Gastrocnemius medialis (tissue), 4 donors: ENCODE data around the gene TMEM86B. TPM values are rescaled to one million over a fixed set of nuclear protein-coding genes. Genes with fewer than 3 reads are reported as not detected.

Experiments used
- ATAC-seq, 2 donors: fragments of 150-250 bp; one replicate each; pipeline ENCODE4 v1.9.1; 2016
- DNase-seq, 2 donors: peaks; one replicate each; pipeline ENCODE4 v3.0.0-alpha.2; 2019
- H3K27ac ChIP-seq, 4 donors: fragments of 200-600 bp; sonication (generic); 1 replicate in 1 of 4; 2 replicates in 3 of 4; pipeline ENCODE4 v1.5.1; 2016 to 2018; ENCODE audit warnings: mild to moderate bottlenecking in 2 of 4, moderate library complexity in 1 of 4
- H3K27me3 ChIP-seq, 3 donors: fragments of 200-600 bp; sonication (generic) in 2 of 3; 1 replicate in 1 of 3; 2 replicates in 2 of 3; pipeline versions ENCODE4 v1.5.1 to v1.6.0; 2016 to 2019; ENCODE audit warnings: mild to moderate bottlenecking in 1 of 3, moderate library complexity in 1 of 3
- H3K36me3 ChIP-seq, 2 donors: fragments of 200-600 bp; sonication (generic) in 1 of 2; one replicate each; pipeline ENCODE4 v1.5.1; 2017 to 2018
- H3K4me1 ChIP-seq, 2 donors: fragments of 200-600 bp; sonication (generic) in 1 of 2; one replicate each; pipeline ENCODE4 v1.5.1; 2016 to 2017; ENCODE audit warnings: mild to moderate bottlenecking in 2 of 2
- H3K4me3 ChIP-seq, 4 donors: fragments of 200-600 bp; sonication (generic) in 3 of 4; 1 replicate in 1 of 4; 2 replicates in 3 of 4; pipeline ENCODE4 v1.5.1; 2016 to 2019; ENCODE audit warnings: mild to moderate bottlenecking in 2 of 4
- H3K9me3 ChIP-seq, 3 donors: fragments of 200-600 bp; sonication (generic) in 2 of 3; 1 replicate in 1 of 3; 2 replicates in 2 of 3; pipeline ENCODE4 v1.5.1; 2016 to 2019
- CTCF ChIP-seq, 5 experiments: fragments of 450-650 bp in 3 of 5; fragments of 200-600 bp in 2 of 5; sonication (generic) in 2 of 5; IDR thresholded peaks in 4 of 5; conservative IDR thresholded peaks in 1 of 5; 1 replicate in 4 of 5; 2 replicates in 1 of 5; pipeline ENCODE4 v1.5.1; 2016 to 2019; ENCODE audit warnings: antibody characterized with exemption in 5 of 5, mild to moderate bottlenecking in 3 of 5, moderate library complexity in 3 of 5
- POLR2A ChIP-seq, 2 donors: fragments of 450-650 bp; IDR thresholded peaks; one replicate each; pipeline ENCODE4 v1.6.1; 2017; ENCODE audit warnings: antibody characterized with exemption in 2 of 2, mild to moderate bottlenecking in 2 of 2, moderate library complexity in 2 of 2
- in situ Hi-C, 4 donors: fragments of 200-750 bp; cut with MboI; loops; one replicate each; pipeline versions ENCODE4 v1.15.0 to v1.8.0; 2017; ENCODE audit warnings: low sequenced_read_pairs in 4 of 4
- intact Hi-C: fragments of 100-400 bp; cut with DNase I; formaldehyde crosslinking; loops from one replicate; pipeline ENCODE4 v1.15.1; 2023; ENCODE audit warnings: low total_unique reads
- total RNA-seq, 4 donors: library from RNA; depleted of rRNA; stranded (reverse); fragments of >200 nt; gene quantifications; one replicate each; pipeline versions ENCODE4 v1.1.0 to v1.2.3, GENCODE V29; 2016

Gene TMEM86B
- total RNA-seq, 4 donors from 2014 or later, result 0.87 to 5.0 (median 1.7) TPM

DNA sequence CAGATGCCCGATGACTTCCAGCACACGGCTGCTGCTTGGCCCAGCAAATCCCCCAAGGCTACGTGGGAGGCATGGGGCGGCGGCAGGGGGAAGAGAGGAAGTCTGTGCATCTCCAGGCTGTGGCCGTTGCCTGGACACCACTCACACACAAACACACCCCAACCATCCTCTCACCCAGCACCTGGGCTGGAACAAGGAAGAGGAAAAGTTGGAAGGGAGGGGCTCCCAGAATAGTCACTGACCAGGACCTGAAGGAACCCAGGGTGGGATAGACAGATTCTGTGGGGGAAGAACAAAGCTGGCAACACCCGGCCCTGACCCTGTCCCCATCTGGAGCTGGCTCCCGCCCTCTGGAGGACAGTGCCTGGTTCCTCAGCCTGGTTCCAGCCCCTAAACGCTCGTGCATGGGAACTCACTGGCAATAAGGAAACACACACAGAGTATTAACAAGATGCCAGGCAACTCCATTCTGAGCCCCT, 19.1 kb upstream of the TMEM86B start:
- no peak for ATAC-seq
- no peak for TF ChIP-seq CTCF (IDR thresholded peaks at IDR 0.05 in 4 of 5, conservative IDR thresholded peaks at IDR 0.05 in 1 of 5)
- no peak for TF ChIP-seq POLR2A (IDR thresholded peaks at IDR 0.05)
- peaks cover 0 to 5% of the 10 kb centered on the region in 2 donors for H3K4me1 ChIP-seq
- H3K27ac ChIP-seq, result no peak overlapping the region
- no peaks in the 10 kb centered on the region for H3K27me3 ChIP-seq
- H3K9me3 ChIP-seq, result no peaks in the 10 kb centered on the region
- peaks cover 0 to 41% of the 10 kb centered on the region in 2 donors for H3K36me3 ChIP-seq
- no peak for DNase-seq
- in situ Hi-C loops, result no loop called here
- no peak overlapping the region for H3K4me3 ChIP-seq
- intact Hi-C loops, result no loop called here

DNA sequence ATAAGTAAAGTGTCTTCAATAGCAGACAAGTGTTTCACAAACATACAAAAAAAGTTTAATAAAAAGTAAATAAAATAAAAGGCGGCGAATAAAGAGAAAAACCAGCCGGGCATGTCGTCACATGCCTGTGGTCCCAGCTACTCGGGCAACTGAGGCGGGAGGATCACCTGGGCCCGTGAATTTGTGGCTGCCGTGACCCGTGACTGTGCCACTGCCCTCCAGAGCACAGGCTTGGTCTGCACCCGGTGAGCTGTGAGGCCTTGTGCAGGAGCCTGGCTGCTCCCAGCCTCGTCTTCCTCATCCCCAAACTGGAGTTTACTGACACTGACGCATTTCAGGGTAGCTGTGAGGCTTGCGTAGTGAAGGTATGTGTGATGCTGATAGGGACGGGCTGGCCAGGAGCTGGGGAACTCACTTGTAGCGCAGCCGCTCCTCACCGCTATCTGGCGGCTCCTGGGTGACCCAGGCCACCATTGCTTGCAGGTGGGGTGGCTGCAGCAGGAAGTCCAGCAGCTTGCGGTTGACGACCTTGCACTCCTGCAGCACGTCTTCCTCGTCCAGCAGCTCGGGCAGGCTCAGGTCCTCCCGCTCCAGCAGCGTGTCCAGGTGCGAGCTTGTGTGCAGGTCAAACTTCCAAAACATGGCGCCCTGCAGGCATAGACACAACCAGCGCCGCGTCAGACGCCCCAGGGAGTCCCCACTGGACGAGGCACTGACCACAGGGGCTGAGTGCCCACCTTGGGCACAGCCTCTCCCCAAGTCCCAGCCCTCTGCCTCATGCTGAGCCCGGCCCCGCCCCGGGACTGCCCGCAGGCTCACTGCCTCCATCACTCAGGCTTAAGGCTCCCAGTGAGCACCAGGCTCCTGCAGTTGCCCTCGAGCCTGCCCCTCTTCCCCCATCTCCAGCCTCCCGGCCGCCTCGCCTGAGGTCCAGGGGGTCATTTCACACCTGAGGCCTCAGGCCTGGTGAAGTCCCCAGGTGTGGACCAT, 18.2 kb upstream of the TMEM86B start:
- no peak for DNase-seq
- H3K9me3 ChIP-seq, result no peaks in the 10 kb centered on the region
- H3K36me3 ChIP-seq, result peaks cover 3 to 50% of the 10 kb centered on the region in 2 donors
- in situ Hi-C loops, result no loop called here
- intact Hi-C loops, result no loop called here
- H3K27me3 ChIP-seq, result no peaks in the 10 kb centered on the region
- ATAC-seq, result no peak
- peaks cover 0 to 2% of the 10 kb centered on the region in 2 donors for H3K4me1 ChIP-seq
- no peak overlapping the region for H3K27ac ChIP-seq
- TF ChIP-seq POLR2A (IDR thresholded peaks at IDR 0.05) (no peak), CTCF (IDR thresholded peaks at IDR 0.05 in 4 of 5, conservative IDR thresholded peaks at IDR 0.05 in 1 of 5) (no peak)
- no peak overlapping the region for H3K4me3 ChIP-seq

- Histone ChIP-seq H3K27me3 (no peaks in the 10 kb centered on the region), H3K4me1 (no peaks in the 10 kb centered on the region), H3K9me3 (no peaks in the 10 kb centered on the region), H3K4me3 (no peak overlapping the region), H3K27ac (no peak overlapping the region), H3K36me3 (peaks cover 3 to 64% of the 10 kb centered on the region in 2 donors)
- ATAC-seq, result no peak
- no peak for TF ChIP-seq POLR2A (IDR thresholded peaks at IDR 0.05)
- TF ChIP-seq CTCF (IDR thresholded peaks at IDR 0.05 in 4 of 5, conservative IDR thresholded peaks at IDR 0.05 in 1 of 5), result no peak
- in situ Hi-C loops (no loop called here), intact Hi-C loops (no loop called here)
- DNase-seq, result no peak
These were observed 16.8 kb upstream of the TMEM86B start for GRCh38 chr19:55245236-55245904.

- Histone ChIP-seq H3K4me3 (no peak overlapping the region), H3K36me3 (peaks cover 3 to 76% of the 10 kb centered on the region in 2 donors), H3K27me3 (no peaks in the 10 kb centered on the region), H3K27ac (no peak overlapping the region), H3K9me3 (no peaks in the 10 kb centered on the region), H3K4me1 (no peaks in the 10 kb centered on the region)
- intact Hi-C loops (no loop called here), in situ Hi-C loops (no loop called here)
- DNase-seq (no peak), ATAC-seq (no peak)
- TF ChIP-seq CTCF (IDR thresholded peaks at IDR 0.05 in 4 of 5, conservative IDR thresholded peaks at IDR 0.05 in 1 of 5) (no peak), POLR2A (IDR thresholded peaks at IDR 0.05) (no peak)
These were observed 15.6 kb upstream of the TMEM86B start for GRCh38 chr19:55244004-55244680.
